HepG2 (cell line): ENCODE results near the gene FASTKD1. TPM values are rescaled to one million over a fixed set of nuclear protein-coding genes. Genes with fewer than 3 reads are reported as not detected.

Source experiments
- CBFB ChIP-seq: sonication (generic); formaldehyde crosslinking; IDR thresholded peaks from 2 replicates; pipeline ENCODE4 v1.4.0; 2020; ENCODE audit warnings: missing genetic modification reagents
- CENPBD1 ChIP-seq: sonication (generic); formaldehyde crosslinking; IDR thresholded peaks from 2 replicates; pipeline ENCODE4 v1.8.0; 2022; ENCODE audit warnings: missing genetic modification reagents, low read depth, mild to moderate bottlenecking, borderline replicate concordance
- GLMP ChIP-seq: sonication (generic); formaldehyde crosslinking; IDR thresholded peaks from 2 replicates; pipeline ENCODE4 v1.9.0; 2021; ENCODE audit warnings: missing genetic modification reagents, mild to moderate bottlenecking, borderline replicate concordance
- KDM5A ChIP-seq: fragments of 200-600 bp; sonication (generic); IDR thresholded peaks from 2 replicates; pipeline ENCODE4 v1.7.0; 2018; ENCODE audit warnings: antibody characterized with exemption, mild to moderate bottlenecking, low read length, borderline replicate concordance
- PITX1 ChIP-seq: sonication (generic); formaldehyde crosslinking; IDR thresholded peaks from 2 replicates; pipeline ENCODE4 v1.5.1; 2020; ENCODE audit warnings: mild to moderate bottlenecking, missing genetic modification reagents
- SNAI1 ChIP-seq: sonication (generic); formaldehyde crosslinking; IDR thresholded peaks from 2 replicates; pipeline ENCODE4 v1.5.0; 2020; ENCODE audit warnings: mild to moderate bottlenecking, missing genetic modification reagents, borderline replicate concordance
- TFAP4 ChIP-seq: sonication (generic); IDR thresholded peaks from 2 replicates; pipeline ENCODE4 v1.6.1; 2016; ENCODE audit warnings: low read depth, borderline replicate concordance
- ZNF773 ChIP-seq: sonication (generic); formaldehyde crosslinking; IDR thresholded peaks from 2 replicates; pipeline ENCODE4 v1.4.0; 2020; ENCODE audit warnings: missing genetic modification reagents, borderline replicate concordance
- polyA plus RNA-seq, 8 experiments: library from polyadenylated mRNA; depleted of rRNA in 3 of 8; stranded (reverse) in 7 of 8; unstranded in 1 of 8; fragments of >200 nt; fragmentation: Illumina TruSeq in 4 of 8; extraction: Trizol in 4 of 8; gene quantifications; 2 replicates each; pipeline versions ENCODE4 v1.2.1 to v1.2.3, GENCODE V29; 2011 to 2016; ENCODE audit warnings: low read depth in 4 of 8, missing spikeins in 1 of 8, mixed read lengths in 1 of 8; ENCODE audit not compliant: insufficient read depth in 1 of 8
- total RNA-seq, 5 experiments: library from RNA; depleted of rRNA; stranded (reverse); fragments of >200 nt; fragmentation: Illumina TruSeq; extraction: Trizol; gene quantifications; 2 replicates each; pipeline ENCODE4 v1.2.3, GENCODE V29; 2016; ENCODE audit warnings: low read depth in 1 of 5
- TF ChIP-seq, protein P1 (sequence below): sonication (generic); formaldehyde crosslinking; IDR thresholded peaks from 2 replicates; pipeline ENCODE4 v1.4.0; 2020; ENCODE audit warnings: missing genetic modification reagents, low read depth, mild to moderate bottlenecking, borderline replicate concordance
- TF ChIP-seq, protein P2 (sequence below): sonication (generic); formaldehyde crosslinking; IDR thresholded peaks from 2 replicates; pipeline ENCODE4 v1.4.0; 2020; ENCODE audit warnings: mild to moderate bottlenecking, missing genetic modification reagents
- TF ChIP-seq, protein P3 (sequence below): sonication (generic); formaldehyde crosslinking; IDR thresholded peaks from 2 replicates; pipeline ENCODE4 v1.4.0; 2020; ENCODE audit warnings: missing genetic modification reagents

FASTKD1 gene
- total and polyA plus RNA-seq, 2 of the 13 experiments (the other 11 are each of a cell fraction or from before 2014, with no cell fraction given): 35.0 to 38.0 TPM

DNA sequence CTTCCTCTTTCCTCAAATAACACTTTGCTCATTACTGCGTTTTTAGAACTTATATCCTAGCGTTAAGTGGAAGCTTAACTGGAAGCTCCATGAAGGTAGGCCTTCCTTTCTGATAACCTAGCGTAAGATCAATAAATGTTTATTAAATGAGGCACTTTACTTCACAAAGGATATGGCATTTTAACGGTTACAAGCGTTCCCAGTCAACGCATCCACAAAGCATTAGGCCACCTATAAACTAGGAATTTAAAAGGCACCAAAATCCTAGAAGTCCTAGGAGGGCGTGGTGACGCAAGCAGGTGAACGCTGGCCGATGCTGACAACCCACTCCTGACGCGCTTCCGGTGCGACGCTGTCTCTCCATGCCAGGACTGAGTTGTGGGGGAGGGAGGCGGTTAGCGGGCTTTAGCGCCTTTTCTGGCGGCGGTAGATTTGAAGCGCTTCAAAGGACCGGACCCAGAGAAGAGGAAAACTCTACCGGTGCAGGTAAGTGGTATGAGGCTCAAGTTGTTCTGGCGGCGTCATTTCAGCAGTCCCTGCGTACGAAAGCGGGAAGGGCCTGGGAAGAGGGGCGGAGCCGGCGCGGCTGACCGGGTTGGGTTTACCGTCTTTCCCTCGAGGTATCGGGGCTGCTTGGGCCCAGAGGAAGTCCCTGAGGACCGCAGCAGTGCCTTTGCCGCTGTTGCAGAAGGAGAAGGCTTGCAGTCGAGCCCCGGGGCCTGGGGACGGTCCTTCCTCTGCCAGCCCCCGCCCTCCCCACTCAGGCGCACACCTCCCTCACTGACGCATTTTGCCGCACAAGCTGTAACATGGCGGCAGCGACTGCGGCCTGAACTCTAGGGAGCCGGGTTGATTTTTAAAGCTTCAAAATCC lies 10.6 kb upstream of the FASTKD1 start, which contains the start of gene PPIG (continued):
- TF ChIP-seq TFAP4 (peak; percentile 57; the same call in 1 of the 2 replicates), KDM5A (peak; percentile 96), PITX1 (CRISPR knock-in tag) (peak; percentile 85; the same call in 1 of the 2 replicates), ZNF773 (CRISPR knock-in tag) (peak; percentile 37; the same call in 1 of the 2 replicates), SNAI1 (CRISPR knock-in tag) (peak; percentile 94), GLMP (no peak), CENPBD1 (CRISPR knock-in tag) (peak; percentile 86; the same call in 1 of the 2 replicates), CBFB (CRISPR knock-in tag) (peak; percentile 79)
- TF ChIP-seq, protein P1, sequence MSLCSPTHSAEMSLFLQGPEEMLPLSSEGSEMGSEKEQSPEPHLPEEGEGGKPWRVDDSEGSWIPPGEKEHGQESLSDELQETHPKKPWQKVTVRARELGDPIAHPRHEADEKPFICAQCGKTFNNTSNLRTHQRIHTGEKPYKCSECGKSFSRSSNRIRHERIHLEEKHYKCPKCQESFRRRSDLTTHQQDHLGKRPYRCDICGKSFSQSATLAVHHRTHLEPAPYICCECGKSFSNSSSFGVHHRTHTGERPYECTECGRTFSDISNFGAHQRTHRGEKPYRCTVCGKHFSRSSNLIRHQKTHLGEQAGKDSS: peak; percentile 53; the same call in 1 of the 2 replicates
- TF ChIP-seq, protein P2, sequence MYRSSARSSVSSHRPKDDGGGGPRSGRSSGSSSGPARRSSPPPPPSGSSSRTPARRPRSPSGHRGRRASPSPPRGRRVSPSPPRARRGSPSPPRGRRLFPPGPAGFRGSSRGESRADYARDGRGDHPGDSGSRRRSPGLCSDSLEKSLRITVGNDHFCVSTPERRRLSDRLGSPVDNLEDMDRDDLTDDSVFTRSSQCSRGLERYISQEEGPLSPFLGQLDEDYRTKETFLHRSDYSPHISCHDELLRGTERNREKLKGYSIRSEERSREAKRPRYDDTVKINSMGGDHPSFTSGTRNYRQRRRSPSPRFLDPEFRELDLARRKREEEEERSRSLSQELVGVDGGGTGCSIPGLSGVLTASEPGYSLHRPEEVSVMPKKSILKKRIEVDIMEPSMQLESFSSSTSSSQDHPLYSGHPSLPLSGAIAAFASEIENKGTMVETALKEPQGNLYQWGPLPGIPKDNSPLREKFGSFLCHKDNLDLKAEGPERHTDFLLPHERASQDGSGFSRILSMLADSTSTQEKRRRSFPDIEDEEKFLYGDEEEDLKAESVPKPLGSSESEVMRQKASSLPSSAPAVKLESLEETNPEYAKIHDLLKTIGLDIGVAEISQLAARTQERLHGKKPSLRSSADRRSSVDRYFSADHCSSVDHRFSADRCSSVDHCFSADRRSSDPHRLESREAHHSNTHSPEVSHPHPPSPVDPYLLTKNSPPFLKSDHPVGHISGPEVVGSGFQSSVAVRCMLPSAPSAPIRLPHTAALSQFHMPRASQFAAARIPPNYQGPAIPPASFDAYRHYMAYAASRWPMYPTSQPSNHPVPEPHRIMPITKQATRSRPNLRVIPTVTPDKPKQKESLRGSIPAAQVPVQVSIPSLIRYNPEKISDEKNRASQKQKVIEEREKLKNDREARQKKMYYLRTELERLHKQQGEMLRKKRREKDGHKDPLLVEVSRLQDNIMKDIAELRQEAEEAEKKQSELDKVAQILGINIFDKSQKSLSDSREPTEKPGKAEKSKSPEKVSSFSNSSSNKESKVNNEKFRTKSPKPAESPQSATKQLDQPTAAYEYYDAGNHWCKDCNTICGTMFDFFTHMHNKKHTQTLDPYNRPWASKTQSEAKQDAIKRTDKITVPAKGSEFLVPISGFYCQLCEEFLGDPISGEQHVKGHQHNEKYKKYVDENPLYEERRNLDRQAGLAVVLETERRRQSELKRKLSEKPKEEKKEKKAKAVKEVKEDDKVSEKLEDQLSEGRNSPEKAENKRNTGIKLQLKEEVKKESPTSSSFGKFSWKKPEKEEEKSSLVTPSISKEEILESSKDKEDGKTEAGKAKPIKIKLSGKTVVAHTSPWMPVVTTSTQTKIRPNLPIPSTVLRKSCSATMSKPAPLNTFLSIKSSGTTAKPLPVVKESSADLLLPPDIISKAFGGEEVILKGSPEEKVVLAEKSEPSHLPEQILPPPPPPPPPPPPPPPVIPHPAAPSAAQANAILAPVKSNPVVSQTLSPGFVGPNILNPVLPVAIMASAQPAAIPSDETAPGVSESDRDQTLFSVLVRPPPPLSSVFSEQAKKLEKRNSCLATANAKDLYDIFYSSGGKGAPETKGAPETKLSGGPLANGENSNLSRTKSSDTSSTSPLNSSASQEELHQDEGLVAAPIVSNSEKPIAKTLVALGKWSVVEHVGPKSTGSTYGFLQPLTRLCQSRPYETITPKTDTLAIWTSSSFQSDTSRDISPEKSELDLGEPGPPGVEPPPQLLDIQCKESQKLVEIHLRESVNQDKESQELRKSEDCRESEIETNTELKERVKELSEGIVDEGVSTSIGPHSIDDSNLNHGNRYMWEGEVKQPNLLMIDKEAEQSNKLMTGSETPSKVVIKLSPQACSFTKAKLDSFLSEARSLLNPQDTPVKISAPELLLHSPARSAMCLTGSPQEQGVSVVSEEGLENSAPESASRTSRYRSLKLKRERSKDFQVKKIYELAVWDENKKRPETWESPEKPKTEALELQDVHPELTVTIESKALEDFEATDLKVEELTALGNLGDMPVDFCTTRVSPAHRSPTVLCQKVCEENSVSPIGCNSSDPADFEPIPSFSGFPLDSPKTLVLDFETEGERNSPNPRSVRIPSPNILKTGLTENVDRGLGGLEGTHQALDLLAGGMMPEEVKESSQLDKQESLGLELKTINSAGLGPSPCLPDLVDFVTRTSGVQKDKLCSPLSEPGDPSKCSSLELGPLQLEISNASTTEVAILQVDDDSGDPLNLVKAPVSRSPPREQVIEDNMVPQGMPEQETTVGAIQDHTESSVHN: 0 out of 2 replicates have a peak, but pooled peaks have one; percentile 58
- TF ChIP-seq, protein P3, sequence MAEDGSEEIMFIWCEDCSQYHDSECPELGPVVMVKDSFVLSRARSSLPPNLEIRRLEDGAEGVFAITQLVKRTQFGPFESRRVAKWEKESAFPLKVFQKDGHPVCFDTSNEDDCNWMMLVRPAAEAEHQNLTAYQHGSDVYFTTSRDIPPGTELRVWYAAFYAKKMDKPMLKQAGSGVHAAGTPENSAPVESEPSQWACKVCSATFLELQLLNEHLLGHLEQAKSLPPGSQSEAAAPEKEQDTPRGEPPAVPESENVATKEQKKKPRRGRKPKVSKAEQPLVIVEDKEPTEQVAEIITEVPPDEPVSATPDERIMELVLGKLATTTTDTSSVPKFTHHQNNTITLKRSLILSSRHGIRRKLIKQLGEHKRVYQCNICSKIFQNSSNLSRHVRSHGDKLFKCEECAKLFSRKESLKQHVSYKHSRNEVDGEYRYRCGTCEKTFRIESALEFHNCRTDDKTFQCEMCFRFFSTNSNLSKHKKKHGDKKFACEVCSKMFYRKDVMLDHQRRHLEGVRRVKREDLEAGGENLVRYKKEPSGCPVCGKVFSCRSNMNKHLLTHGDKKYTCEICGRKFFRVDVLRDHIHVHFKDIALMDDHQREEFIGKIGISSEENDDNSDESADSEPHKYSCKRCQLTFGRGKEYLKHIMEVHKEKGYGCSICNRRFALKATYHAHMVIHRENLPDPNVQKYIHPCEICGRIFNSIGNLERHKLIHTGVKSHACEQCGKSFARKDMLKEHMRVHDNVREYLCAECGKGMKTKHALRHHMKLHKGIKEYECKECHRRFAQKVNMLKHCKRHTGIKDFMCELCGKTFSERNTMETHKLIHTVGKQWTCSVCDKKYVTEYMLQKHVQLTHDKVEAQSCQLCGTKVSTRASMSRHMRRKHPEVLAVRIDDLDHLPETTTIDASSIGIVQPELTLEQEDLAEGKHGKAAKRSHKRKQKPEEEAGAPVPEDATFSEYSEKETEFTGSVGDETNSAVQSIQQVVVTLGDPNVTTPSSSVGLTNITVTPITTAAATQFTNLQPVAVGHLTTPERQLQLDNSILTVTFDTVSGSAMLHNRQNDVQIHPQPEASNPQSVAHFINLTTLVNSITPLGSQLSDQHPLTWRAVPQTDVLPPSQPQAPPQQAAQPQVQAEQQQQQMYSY (CRISPR knock-in tag): no peak
